ENCODE results near the gene BCLAF1. TPM values are rescaled to one million over a fixed set of nuclear protein-coding genes. Genes with fewer than 3 reads are reported as not detected.

BCLAF1 gene, protein sequence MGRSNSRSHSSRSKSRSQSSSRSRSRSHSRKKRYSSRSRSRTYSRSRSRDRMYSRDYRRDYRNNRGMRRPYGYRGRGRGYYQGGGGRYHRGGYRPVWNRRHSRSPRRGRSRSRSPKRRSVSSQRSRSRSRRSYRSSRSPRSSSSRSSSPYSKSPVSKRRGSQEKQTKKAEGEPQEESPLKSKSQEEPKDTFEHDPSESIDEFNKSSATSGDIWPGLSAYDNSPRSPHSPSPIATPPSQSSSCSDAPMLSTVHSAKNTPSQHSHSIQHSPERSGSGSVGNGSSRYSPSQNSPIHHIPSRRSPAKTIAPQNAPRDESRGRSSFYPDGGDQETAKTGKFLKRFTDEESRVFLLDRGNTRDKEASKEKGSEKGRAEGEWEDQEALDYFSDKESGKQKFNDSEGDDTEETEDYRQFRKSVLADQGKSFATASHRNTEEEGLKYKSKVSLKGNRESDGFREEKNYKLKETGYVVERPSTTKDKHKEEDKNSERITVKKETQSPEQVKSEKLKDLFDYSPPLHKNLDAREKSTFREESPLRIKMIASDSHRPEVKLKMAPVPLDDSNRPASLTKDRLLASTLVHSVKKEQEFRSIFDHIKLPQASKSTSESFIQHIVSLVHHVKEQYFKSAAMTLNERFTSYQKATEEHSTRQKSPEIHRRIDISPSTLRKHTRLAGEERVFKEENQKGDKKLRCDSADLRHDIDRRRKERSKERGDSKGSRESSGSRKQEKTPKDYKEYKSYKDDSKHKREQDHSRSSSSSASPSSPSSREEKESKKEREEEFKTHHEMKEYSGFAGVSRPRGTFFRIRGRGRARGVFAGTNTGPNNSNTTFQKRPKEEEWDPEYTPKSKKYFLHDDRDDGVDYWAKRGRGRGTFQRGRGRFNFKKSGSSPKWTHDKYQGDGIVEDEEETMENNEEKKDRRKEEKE
- total RNA-seq, result 221 TPM

DNA sequence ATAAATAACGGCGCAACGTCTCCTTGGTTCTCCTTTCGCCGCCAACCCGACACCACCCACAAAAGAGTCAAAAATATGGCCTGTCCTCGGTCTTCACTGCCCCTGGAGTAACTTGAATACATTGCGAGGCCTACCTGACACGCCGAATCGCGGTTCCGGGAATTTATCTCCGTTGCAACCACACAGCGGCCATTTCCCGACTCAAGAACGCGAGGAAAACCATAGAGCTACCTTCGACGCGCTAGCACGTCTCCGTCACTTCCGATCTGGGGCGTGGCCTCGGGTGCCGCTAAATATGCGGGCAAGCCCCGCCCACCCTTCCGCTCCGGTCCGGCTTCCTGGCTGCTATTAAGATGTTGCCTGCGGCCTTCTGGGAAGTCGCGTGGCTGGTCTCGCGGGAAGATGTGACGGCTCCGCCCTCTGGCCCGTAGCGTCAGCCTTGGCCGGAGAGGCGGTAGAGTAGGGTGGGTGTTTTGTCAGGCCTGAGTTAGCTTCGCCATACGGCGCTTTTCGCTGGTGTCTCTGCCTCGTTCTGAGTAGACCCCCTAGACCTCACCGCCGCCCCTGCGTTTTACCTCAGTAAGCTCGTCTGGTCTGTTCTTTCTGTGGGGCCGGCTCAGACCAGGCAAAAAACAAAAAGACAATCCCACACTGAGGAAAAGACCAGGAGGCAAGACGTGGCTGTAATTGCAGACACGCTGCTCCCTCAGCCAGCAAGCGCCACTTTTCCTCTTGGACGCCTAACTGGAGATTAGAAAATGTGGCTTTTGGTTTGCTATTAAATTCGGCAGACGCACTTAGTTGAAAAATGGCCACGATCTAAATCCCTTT lies at the start of gene BCLAF1:
BCLAF1 (minus strand) TSS at position 268 of the 831 bp plus-strand sequence. CDS start 9,980 bp downstream, outside the sequence.
- DNase-seq, result peak; percentile 99

GRCh38 chr6:136338486-136338885 lies 48.8 kb upstream of the BCLAF1 start:
- no peak for DNase-seq

DNA sequence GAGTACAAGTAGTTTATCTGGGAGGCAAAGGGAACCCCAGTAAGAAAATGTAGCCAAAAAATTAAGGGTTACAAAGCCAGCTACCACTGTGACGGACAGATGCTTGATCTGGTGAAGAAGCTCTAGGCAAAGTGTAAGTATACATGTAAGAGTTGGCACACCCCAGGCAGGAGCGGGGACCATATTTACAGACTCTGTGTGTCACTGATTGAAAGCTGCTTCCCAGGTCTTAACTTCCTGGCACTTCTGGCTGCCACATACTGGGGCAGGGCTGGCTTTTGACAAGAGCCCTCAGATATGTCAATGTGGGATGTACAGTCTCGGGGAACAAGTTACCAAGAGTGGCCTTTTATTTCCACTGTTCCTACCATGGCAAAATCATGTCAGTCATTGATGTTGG lies 48.0 kb upstream of the BCLAF1 start:
- no peak for DNase-seq

DNA sequence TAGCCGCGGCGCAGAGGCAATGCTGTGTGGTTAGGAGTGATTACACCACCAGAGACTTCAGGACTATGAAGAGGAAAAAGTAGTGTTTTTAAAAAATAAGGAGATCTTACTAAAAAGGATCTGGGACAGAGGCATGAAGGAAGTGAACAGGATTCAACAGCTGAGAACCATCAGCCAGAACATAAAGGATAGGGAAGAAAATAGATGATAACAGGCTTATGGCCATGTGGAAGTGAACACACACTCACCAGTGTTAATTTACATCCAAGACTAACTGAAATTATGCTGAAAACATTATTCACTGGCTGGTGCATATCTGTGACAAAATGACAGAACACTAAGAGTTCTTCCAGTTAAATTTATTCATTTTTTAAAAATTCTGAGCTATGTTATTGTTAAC lies 47.5 kb upstream of the BCLAF1 start:
- no peak for DNase-seq

GRCh38 chr6:136335736-136336363 lies 46.2 kb upstream of the BCLAF1 start:
- DNase-seq, result no peak

DNA sequence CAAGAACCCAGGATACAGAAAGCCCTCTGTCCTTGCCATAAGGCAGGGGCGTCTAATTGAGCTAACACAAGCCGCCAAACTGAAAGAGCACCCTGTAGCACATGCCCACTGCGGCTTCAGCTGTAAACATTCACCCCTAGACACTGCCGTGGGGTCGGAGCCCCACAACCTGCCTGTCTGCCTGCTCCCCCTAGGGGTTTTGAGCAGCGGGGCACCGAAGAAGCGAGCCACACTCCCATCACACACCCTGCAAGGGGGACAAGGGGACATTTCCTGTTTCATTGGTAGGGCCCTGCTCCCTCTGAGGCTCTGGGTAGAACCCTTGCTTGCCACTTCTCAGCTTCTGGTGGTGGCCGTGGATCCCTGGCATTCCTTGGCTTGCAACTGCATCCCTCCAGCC lies 45.2 kb upstream of the BCLAF1 start:
- no peak for DNase-seq

DNA sequence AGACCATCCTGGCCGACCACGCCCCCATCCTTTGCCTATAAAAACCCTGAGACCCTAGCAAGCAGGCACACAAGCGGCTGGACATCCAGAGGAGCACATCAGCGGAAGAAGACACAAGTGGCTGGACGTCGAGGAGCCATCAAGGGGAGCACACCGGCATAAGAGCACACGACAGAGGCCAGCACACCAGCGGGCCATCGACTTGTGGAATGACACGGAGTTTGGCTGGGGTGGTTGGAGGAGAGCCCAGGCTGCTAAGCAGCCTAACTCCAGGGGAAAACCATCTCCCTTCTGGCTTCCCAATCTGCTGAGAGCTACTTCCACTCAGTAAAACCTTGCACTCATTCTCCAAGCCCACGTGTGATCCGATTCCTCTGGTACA lies 44.8 kb upstream of the BCLAF1 start:
- no peak for DNase-seq

DNA sequence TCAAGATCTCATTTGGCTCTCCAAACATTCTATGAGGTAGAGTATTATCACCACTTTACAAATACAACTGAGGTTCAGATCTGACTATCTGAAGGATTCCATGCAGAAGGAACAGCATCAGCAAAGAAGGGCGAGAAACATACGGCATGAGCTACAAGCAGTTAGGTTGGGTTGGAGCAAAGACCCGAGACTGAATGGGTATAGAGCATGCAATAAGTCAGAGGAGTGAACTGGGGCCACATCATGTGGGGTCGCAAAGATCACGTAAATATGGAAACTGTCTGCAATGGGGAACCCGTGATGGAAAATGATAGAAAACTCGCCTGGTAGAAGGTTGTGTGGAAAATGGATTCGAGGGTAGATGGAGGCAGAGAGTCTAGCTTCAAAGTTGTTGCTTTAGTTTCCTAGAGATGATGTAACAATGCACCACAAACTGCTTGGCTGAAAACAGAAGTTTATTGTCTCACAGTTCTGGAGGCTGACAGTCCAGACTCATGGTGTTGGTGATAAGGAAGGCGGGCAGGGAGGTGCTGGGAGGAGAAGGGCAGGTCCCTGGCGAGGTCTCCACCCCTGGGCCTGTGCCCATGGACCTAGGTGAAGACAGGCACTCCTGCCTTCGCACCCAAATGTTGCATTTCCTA lies 44.3 kb upstream of the BCLAF1 start:
- no peak for DNase-seq

GRCh38 chr6:136331461-136331860 lies 41.8 kb upstream of the BCLAF1 start:
- no peak for DNase-seq

GRCh38 chr6:136330634-136331033 lies 41.0 kb upstream of the BCLAF1 start:
- DNase-seq, result no peak

DNA sequence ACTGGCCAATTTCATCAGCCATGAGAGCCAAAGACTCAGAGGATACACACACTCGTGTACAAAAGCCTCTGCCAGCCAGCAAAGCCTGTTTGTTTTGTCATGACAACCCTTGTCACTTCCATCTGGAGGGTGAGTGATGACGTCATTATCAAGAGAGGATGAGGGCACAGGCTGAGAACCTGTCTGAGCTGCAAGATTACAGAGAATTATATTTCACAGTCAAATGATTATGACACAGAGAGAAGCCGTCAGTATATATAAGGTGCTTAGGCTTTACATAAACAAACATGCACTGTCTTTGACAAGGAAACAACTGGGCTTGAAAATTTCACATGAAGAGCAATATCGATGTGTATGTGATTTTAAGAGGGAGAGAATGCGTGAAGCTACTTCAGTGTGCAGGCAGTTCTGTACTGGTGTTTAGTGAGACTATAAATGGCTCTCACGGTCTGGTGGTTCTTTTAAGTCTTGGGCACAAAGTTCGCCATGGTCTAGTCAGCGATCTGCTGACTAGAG lies 36.5 kb upstream of the BCLAF1 start:
- no peak for DNase-seq

- no peak for DNase-seq
Observed at GRCh38 chr6:136324686-136325380, 35.2 kb upstream of the BCLAF1 start.

- no peak for DNase-seq
Observed at GRCh38 chr6:136323431-136324112, 33.9 kb upstream of the BCLAF1 start.

- no peak for DNase-seq
Observed at GRCh38 chr6:136319732-136320131, 30.1 kb upstream of the BCLAF1 start.

GRCh38 chr6:136318676-136319075 lies 29.0 kb upstream of the BCLAF1 start:
- no peak for DNase-seq

DNA sequence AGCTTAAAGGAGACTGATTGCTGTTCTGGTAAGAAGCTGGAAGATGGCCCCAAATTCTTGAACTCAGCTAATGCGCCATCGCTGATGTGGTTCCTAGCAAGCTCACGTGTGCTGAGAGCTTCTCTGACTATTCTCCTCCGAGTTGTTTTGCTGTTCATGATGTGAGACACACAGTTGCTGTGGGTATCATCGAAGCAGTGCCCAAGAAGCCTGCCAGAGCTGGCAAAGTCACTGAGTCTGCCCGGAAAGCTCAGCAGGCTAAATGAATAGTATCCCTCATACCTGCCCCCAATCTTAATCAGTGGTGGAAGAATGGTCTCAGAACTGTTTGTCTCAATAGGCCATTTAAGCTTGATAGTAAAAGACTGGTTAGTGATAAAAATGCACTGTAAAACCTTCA lies 28.3 kb upstream of the BCLAF1 start:
- no peak for DNase-seq

- DNase-seq, result no peak
Observed at GRCh38 chr6:136317021-136317694, 27.5 kb upstream of the BCLAF1 start.

GRCh38 chr6:136315594-136315993 lies 25.9 kb upstream of the BCLAF1 start:
- no peak for DNase-seq

DNA sequence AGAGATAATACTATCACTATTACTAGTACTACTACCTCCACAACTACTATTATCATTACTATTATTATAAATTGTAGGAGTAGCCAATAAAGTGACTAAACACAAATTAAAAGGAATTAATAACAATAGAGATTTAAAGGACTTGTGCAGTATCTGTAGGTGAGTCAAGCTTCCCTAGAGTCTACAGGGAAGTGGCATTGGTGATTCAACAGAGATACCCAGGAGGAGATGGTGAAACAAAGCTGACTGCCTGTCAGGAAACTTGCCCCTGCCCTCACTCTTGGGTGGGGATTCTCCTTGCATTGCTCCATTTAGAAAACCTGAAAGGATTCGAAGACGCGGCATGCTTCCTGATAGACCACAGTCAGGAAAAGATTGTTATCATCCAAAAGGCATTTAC lies 23.3 kb upstream of the BCLAF1 start:
- no peak for DNase-seq
